HG03060 (cell line): Measurements from ENCODE around the gene OAF.
"Not testable (repeated sequence)": the region's sequence is repeated elsewhere in the genome, so short reads cannot be mapped to it uniquely, and the experiment has no call there.

Source experiments
- ATAC-seq: cut with Tn5 transposase; IDR thresholded peaks from one replicate; pipeline ENCODE4 v1.9.1; 2021; ENCODE audit warnings: low read depth, moderate number of reproducible peaks; ENCODE audit not compliant: unreplicated experiment

Gene OAF

GRCh38 chr11:120259241-120259640, 48.4 kb downstream of the OAF start:
- ATAC-seq: no peak

GRCh38 chr11:120259988-120260565, 49.2 kb downstream of the OAF start:
- ATAC-seq: no peak

DNA sequence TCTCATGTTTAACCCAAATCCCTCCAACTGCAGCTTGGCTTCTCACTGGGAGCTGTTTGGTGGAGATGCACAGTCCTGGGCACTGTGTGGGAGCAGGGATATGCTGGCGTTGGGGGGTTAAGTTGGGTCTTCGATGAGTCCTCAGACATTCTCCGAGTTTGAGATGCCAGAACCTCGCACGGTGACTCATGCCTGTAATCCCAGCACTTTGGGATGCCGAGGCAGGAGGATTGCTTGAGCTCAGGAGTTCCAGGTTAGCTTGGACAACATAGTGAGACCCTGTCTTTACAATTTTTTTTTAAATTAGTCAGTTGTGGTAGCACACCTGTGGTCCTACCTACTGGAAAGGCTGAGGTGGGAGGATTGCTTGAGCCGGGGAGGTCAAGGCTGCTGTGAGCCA, 49.8 kb downstream of the OAF start:
- no peak for ATAC-seq

DNA sequence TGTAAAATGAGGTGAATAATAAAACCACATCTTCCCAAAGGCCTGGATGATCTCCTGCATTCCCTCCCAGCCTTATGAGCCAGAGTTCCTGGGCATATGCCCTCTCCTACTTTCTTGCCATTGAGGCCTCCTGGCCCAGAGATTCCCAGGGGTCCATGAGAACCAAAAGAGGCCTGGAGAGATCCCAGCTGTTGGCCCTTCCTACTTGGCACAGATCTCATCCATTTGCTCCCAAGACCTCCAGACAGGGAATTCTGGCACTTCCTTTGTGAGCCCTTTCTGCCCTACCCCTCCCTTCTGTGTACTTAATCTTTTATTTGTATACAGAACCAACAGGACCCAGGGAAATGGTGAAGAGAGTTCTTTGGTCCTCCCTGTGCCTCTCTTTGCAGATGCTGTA, 50.5 kb downstream of the OAF start:
- no peak for ATAC-seq

- no peak for ATAC-seq
Observed at GRCh38 chr11:120261931-120262330, 51.1 kb downstream of the OAF start.

- no peak for ATAC-seq
Observed at GRCh38 chr11:120267319-120267718, 56.5 kb downstream of the OAF start.

DNA sequence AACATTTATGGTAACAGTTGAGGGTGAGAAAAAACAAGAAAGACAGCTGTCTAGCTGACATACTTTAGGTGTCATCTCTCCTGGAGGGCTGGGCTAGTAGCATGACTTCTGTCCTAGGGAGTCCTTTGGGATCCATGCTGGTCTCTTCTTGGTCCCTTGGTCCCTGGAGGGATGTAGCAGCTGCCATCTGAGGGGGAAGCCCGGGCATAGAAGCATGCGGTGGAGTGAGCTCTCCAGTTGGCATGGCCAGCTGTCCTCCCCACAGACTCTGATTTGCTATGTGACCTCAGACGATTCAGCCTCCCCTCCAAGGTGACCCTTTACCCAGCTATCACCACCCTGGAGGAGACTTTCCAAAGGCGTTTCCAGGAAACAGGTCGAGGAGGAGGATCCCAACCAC, 57.9 kb downstream of the OAF start:
- ATAC-seq: no peak

DNA sequence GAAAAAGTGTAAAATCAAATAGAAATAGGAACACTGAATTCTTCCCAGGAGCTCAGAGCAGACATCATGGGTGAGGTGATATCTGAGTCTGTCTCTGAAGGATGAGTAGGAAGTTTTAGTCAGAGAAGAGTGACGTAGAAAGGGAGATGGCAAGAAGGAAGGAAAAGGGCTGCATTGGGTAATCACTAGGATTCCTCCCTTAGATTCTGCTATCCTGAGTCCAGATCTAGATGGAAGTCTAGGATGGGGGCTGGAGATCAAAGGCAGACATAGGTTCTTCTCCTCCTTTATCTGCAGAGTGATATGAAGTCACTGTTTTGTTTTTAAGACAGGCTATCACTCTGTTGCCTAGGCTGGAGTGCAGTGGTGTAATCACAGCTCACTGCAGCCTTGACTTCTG, 59.6 kb downstream of the OAF start:
- no peak for ATAC-seq

DNA sequence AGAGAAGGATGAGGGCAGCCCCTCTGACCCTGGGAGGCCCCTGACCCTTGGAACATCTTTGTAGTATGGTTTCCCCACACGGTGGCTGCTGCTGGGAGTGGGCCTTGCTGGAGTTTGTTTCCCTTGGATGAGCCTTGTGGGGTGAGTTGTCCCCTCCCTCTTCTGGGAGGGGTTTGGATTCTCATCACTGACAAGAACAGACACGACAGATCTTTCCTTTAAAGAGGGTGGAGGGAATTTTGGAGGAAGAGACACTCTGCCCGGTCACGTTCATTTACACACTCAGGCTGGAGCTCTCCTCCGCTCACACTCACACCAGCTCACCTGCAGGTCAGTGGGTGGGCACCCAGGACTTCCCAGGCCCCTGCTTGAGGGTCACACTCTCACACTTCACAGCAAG, 60.8 kb downstream of the OAF start:
- ATAC-seq: no peak

GRCh38 chr11:120272303-120272702, 61.5 kb downstream of the OAF start:
- no peak for ATAC-seq

GRCh38 chr11:120273432-120273831, 62.6 kb downstream of the OAF start:
- no peak for ATAC-seq

- not testable (repeated sequence) for ATAC-seq
Observed at GRCh38 chr11:120273956-120274355, 63.1 kb downstream of the OAF start.

GRCh38 chr11:120279502-120279901, 68.7 kb downstream of the OAF start:
- ATAC-seq: no peak
